ENCODE measurements around the gene GPR162.

DNA sequence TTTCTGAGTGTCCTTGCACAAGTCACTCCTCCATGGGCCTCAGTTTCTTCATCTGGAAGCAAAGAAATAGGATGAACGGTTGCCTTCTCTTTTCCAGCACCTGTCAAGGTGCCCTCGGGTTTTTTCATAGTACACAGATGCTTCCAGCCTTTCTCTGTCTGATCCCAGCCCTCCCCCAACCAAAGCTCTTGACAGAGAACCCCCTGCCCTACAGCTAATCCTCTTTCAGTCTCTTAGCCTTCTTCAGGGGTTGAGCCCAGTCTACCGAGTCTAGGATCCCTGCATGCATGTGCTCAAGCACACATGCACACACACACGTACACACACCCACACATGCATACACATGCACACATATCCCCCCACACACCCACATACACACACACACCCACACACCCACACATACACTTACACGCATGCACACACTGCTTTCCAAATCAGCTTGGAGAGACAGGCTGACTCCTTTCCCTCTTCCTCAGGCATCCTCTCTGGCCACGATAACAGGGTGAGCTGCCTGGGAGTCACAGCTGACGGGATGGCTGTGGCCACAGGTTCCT lies 24.8 kb downstream of the GPR162 start:
- TF ChIP-seq, protein P1, sequence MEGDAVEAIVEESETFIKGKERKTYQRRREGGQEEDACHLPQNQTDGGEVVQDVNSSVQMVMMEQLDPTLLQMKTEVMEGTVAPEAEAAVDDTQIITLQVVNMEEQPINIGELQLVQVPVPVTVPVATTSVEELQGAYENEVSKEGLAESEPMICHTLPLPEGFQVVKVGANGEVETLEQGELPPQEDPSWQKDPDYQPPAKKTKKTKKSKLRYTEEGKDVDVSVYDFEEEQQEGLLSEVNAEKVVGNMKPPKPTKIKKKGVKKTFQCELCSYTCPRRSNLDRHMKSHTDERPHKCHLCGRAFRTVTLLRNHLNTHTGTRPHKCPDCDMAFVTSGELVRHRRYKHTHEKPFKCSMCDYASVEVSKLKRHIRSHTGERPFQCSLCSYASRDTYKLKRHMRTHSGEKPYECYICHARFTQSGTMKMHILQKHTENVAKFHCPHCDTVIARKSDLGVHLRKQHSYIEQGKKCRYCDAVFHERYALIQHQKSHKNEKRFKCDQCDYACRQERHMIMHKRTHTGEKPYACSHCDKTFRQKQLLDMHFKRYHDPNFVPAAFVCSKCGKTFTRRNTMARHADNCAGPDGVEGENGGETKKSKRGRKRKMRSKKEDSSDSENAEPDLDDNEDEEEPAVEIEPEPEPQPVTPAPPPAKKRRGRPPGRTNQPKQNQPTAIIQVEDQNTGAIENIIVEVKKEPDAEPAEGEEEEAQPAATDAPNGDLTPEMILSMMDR (conservative IDR thresholded peaks at IDR 0.05; ENCODE audit: low read length): no peak
- no peak for TF ChIP-seq EZH2phosphoT487 (IDR thresholded peaks at IDR 0.05; ENCODE audit: borderline replicate concordance)

Data from Loucy (cell line).